Measurements from ENCODE around the gene AP2A2. TPM values are rescaled to one million over a fixed set of nuclear protein-coding genes. Genes with fewer than 3 reads are reported as not detected.

AP2A2 gene
- total and polyA plus RNA-seq, 2 of the 4 experiments (the other 2 are of a cell fraction), result 19.9 to 49.0 TPM

DNA sequence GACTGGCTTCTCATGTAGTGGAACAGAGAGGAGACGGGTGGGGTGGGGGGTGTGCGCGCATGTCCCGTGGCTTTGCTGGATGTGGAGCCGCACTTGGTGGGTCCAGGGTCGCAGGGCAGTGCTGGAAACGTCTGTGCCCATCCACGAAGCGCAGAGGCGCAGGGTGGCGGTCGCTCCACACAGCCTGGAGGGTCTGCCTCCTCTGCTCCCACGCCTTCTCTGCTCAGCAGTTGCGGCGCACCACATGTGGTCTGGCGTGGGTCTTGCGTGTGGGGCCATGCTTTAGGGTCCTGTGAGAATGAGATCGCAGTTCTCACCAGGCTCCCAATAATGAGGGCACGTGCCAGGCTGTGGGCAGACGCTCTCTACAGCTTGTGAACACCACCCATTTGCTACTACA, 60.2 kb downstream of the AP2A2 start:
- no TSS peak for BruUV-seq (replicated peaks)
- no peak overlapping the region for H3K27ac ChIP-seq (ENCODE audit: insufficient read depth, low read length)

More for the DNA sequence above, 60.2 kb downstream of the AP2A2 start:
- Histone ChIP-seq H2BK120ac (ENCODE audit: low read depth, low read length) (no peak overlapping the region), H4K8ac (ENCODE audit: low read depth in 2 of 2, low read length in 2 of 2) (no peak overlapping the region), H3K56ac (ENCODE audit: extremely low read depth, insufficient read depth, low read length) (no peak overlapping the region), H2AK9ac (replicated peaks; ENCODE audit: low read depth, low read length, poor library complexity) (no peak overlapping the region), H2BK5ac (ENCODE audit: low read depth, low read length, poor library complexity, severe bottlenecking) (no peak overlapping the region), H3K79me1 (ENCODE audit: low read depth in 1 of 2, low read length in 2 of 2) (peaks cover 9 to 23% of the 10 kb centered on the region in 2 experiments; a peak in 3 of 4 replicates), H3K4ac (ENCODE audit: low read depth, low read length) (no peak overlapping the region), H4K91ac (ENCODE audit: insufficient read depth, low read depth, low read length) (no peak overlapping the region), H3K18ac (ENCODE audit: low read depth, low read length) (no peak overlapping the region), H3K4me1 (ENCODE audit: control insufficient read depth, insufficient read depth, low read length) (no peaks in the 10 kb centered on the region), H3K23ac (ENCODE audit: low read depth, low read length) (no peak overlapping the region), H3K27me3 (ENCODE audit: control insufficient read depth, insufficient read depth, low read length) (no peaks in the 10 kb centered on the region), H2AK5ac (ENCODE audit: low read depth, low read length) (no peak overlapping the region), H2AFZ (replicated peaks; ENCODE audit: low read length, poor library complexity) (no peak overlapping the region), H3K9me1 (ENCODE audit: insufficient read depth, low read length) (no peaks in the 10 kb centered on the region), H3K4me3 (ENCODE audit: insufficient read depth, low read depth, low read length) (no peak overlapping the region), H3K9ac (ENCODE audit: low read depth, low read length) (no peak overlapping the region), H3K14ac (replicated peaks; ENCODE audit: low read depth, low read length) (no peak overlapping the region), H2BK20ac (ENCODE audit: low read depth, low read length) (no peak overlapping the region), H3K4me2 (ENCODE audit: low read depth, low read length) (no peak overlapping the region), H4K20me1 (ENCODE audit: insufficient read depth, low read length) (peaks cover 20% of the 10 kb centered on the region), H3K9me3 (ENCODE audit: control insufficient read depth, insufficient read depth, low read length) (no peaks in the 10 kb centered on the region), H2BK15ac (ENCODE audit: low read depth, low read length) (no peak overlapping the region), H3K36me3 (ENCODE audit: control insufficient read depth, insufficient read depth, low read length) (peaks cover 73% of the 10 kb centered on the region), H4K5ac (ENCODE audit: low read depth, low read length) (no peak overlapping the region)
- CTCF ChIA-PET, result no interaction called here
- in situ Hi-C loops (cut with MboI; ENCODE audit: low sequenced_read_pairs), result no loop called here
- TF ChIP-seq CHD1 (IDR thresholded peaks at IDR 0.05; ENCODE audit: low read depth, low read length) (no peak), RAD21 (IDR thresholded peaks at IDR 0.05; ENCODE audit: low read length) (no peak), POLR2A (IDR thresholded peaks at IDR 0.05; ENCODE audit: low read depth, low read length) (no peak), NFE2L2 (IDR thresholded peaks at IDR 0.05; ENCODE audit: low read depth, low read length) (no peak), SMC3 (IDR thresholded peaks at IDR 0.05; ENCODE audit: low read depth, low read length) (no peak), USF2 (IDR thresholded peaks at IDR 0.05; ENCODE audit: low read depth, low read length) (no peak), MAFK (IDR thresholded peaks at IDR 0.05; ENCODE audit: low read depth, low read length) (no peak), CTCF (conservative IDR thresholded peaks at IDR 0.05; ENCODE audit: low read depth, low read length) (no peak), MAZ (IDR thresholded peaks at IDR 0.05; ENCODE audit: borderline replicate concordance, low read depth, low read length) (no peak)
- dilution Hi-C loops (cut with HindIII; ENCODE audit: low sequenced_read_pairs, unreplicated experiment), result no loop called here
- intact Hi-C loops (cut with micrococcal nuclease), result no loop called here
- WGBS, 2 experiments (ENCODE audit: extremely low coverage in 2 of 2, insufficient read length in 1 of 2), result 99% methylated on average over 16 of the region's 20 CpGs; no CpG with 5 or more reads in 1 of the 2 experiments
- POLR2A ChIA-PET (ENCODE audit: unreplicated experiment), result no interaction called here
- DNase-seq, result no peak
- ATAC-seq (ENCODE audit: low read depth), result no peak

Measured in IMR-90 (cell line).